ENCODE results near the gene MYBBP1A.

Gene MYBBP1A

DNA sequence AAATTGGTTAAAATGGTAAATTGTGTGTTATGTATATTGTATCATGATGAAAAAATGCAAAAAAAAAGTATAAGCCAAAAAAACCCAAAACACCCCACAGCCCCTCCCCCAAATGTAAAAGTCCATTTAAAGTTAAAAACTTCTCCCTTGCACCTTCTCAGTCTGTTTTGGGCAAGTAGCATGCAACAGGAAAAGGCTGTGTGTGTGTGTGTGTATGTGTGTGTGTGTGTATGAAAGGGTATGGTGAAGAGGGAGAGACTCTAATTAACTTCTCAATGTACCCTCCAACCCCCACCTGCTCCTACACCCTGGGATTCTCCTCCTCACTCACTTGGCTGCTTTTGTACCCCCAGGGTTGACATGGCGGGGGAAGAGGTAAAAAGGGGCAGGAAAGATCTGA lies 14.4 kb upstream of the MYBBP1A start:
- no peak for DNase-seq

DNA sequence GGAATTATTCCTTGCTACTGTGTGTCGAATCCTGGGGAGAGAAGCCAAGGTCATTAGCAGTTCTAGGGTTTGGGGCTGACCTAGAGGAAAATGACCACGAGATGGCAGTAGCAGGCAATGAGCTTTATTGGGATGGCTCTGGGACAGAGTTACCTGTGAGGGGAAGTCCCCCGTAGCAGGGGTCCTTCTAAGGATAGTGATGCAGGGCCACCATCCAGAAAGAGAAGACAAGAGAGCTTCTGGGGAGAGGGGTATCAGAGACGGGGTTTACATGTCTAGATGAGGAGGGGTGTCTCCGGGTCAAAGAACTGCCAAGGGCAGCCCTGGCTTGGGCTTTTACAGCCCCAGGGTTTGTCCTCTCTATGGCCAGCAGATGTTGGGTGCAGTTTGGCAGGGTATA lies 11.6 kb upstream of the MYBBP1A start:
- DNase-seq: peak in 1 of 2 experiments; percentile 65

DNA sequence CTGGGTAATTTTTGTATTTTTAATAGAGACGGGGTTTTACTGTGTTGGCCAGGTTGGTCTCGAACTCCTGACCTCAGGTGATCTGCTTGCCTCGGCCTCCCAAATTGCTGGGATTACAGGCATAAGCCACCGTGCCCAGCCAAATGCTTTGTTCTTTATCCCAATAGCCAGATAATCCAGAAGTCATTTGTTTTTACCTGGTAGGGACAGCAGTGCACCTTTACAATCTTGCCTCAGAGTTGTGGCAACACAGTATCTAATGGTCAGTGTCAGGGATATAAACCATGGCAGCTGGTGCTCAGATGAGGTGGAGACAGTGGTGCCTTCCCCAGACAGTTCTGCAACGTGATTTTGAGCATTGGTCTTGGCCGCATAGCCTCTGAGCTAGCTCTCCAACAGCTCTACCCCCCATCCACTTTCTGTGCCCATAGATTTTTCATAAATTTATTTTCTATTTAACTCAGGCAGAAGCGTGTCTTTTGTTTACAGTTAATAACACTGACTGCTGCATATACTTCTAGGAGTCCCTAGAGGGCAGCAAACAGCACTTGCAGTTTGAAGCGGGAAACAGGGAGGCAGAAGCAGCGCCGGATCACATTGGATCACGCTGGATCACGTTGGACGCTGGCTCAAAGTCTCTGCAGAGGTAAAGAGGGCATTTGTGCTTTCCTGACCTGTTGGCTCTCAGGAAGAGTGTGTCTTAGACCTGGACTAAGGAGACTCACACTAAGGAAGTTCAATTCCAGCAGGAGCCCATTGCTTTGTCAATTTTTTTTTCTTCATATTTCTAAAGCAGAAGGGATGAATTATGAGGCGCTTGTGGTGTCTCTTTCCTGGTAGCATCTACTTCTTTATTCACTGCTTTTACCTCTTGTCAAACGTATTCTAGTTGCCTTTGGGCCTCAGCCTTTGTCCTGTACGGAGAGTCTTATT lies 10.3 kb upstream of the MYBBP1A start:
- peak; percentile 42 to 81 for DNase-seq

DNA sequence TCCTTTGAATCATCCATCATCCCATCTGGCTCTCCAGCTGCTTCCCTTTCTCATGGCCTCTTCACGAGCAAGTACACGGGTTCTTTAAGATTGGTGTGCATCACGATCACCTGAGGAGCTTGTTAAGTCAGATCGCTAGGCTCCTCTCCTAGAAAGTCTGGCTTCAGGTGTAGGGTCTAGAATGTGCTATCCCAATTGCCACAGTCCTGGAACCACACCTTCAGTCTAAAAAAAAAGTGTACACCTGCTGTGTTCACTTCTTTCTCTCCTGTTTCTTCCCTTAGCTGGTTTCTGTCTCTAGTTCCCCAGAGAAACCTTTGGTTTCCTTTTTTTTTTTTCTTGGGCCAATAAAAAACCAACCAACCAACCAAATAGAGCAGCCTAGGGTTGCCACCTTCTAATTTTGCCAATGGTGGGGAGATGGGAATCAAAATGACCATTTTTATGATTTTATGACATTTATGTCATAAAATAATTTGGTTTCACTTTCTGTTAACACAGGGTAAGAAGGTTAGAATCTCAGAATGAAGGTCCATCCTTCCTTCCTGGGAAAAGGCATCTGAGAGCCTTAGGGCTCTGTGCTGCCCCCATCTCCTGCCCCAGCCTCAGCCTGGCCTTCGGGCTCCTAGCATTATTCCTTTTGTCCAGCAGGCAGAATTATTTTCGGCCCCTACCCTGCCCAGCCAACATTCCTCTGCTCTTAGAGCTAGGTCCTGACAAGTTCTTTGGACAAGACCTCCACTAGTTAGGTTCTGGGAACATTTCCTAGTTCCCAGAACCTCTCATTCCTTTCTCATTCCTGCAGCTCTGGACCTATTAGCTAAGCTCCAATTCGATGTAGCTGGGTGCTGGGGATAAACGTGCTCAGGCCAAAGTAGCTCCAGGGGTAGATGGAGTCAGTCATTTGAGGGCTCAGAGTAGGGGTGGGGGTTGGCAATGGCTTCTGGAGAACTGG lies 7.1 kb upstream of the MYBBP1A start:
- DNase-seq: no peak

DNA sequence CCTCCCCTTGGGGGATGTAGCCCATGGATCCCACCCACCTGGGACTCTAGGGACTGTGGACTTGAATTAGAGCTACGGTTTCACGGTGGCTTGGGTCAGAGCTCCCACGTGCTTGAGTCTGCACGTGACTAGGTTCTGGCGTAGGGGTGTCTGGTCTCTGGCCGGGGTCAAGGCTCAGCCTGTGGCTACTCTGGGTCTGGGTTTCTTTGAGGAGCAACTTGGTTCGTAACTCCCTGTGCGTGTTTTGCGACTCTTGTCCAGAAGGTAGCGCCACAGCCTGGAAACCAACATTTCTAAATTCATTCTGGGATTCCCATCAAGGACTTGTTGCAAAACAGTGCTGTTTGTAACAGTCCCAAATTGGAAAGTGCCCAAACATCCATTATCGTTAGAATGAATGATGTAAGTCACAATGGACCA lies 5.7 kb upstream of the MYBBP1A start:
- DNase-seq: no peak

DNA sequence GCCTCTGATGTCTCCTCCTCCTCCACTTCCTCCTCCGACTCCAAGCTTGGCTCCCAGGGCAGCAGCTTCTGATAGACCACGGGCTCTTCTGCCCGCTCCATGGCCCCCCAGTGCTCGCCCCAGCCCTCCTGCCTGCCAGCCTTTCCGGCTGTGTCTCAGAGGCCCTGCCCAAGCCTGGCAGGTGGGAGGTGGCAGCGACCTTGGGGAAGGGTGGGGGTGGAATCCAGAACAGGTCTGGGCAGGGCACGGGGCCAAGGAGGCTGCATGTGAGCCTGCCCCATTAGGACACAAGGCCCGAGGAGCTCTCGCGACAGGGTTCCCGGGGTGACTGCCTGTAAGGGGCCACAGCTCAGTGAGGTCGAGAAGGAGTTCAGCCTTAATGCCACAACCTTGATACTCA lies 5.2 kb upstream of the MYBBP1A start, which contains the start of gene GGT6:
Gene GGT6 (minus strand): TSS at position 157 of the 400 bp plus-strand sequence. CDS start 56 bp downstream, at position 101.
- DNase-seq: no peak

DNA sequence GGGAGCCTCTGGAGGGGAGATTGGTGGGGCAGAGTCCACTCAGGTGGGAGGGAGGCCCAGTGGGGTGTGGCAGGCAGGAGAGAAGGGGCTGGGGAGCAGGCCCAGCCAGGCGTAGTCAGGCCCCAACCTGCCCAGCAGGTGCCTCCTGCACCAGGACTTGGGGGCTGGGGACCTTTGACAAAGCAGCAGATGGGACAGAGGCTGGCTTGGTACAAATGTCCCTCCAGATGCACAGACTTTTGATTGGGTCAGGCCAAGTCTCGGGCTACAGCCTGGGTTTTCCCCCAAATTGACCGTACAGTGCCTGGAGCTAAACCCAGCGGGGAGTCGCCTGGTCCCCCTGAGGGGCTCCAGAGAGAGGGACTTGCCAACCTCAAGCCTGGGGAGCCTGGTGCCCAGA lies 4.8 kb upstream of the MYBBP1A start:
- no peak for DNase-seq

DNA sequence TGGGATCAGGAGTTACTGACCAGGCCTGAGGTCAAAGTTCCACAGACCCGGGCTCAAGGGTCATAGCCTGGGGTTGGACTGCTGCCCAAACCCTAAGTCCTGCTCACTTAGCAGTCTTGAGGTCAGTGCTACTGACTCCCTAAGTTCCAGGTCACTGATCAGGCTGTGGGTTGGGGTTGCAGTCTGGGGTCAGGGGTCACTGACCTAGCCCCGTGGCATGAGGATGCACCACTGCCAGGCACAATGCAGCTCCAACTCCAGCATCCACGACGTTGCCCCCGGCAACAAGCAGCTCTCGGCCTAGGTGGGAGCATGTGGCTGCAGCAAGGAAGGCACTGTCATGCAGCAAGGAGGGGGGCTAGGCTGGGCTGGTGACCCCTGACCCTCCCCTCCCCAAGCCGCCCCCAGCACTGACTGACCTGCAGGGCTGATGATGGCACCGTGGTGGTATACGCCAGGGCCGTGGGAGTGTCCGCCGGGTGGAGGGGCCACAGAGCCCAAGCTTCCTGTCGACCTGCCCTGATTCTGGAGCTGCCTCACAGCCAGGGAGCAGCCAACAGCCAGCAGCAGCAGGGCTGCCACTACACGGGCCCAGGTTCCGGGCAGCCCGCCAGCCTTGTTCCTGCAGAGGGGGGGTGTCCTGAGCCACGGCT lies 4.1 kb upstream of the MYBBP1A start:
- DNase-seq: no peak

DNA sequence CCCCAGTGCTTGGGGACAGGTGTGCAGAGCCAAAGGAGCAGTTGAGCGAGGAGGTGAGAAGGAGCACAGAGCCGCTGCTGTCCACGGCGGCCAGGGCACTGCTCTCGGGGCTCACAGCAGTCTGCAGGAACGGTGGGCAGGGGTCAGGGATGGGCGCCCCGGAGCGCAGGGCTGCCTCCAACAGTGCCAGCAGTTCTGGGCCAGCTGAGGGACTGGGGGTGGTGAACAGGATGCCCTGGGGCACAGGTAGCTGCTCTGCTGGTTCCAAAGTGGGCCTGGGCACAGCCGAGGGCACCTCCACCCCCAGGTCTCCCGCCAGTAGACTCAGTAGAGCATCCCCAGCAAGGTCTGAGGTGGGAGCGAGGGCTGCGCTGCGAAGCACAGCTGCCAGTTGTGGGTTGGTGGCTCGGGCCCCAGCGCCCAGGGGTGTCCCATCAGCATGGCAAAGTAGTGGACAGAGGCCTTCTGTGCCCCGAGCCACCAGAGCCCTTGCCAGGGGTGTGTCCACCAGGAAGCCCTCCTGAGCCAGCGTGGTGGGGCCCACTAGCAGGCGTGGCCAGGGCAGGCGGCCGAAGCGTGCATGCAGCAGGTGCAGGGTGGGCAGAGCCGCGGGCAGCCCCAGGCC lies 3.3 kb upstream of the MYBBP1A start:
- no peak for DNase-seq

DNA sequence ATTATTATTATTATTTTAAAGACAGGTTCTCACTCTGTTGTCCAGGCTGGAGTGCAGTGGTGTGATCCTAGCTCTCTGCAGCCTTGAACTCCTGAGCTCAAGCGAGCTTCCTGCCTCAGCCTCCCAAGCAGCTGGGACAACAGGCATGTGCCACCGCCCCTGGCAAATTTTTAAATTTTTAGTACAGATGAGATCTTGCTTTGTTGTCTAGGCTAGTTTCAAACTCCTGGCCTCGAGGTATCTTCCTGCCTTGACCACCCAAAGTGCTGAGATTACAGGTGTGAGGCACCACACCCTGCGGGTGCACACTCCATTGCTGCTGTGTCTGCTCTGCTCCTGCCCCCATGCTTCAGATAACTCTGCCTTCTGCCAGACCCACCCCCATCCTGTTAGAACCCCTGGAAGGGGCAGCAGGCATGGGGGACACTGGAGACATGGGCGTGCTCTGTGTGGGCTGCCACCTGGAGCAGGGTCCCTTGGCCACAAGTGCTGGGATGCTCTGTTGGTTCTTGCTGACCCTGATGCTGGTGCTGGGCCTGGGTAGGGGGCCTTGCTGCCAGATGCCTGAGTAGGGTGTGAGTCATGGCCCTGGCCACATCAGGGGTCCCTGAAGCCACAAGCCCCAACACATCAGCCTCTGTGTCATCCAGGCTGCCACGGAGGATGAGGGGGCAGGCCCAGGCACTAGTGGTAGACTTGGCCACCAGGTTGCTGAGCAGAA lies 2.6 kb upstream of the MYBBP1A start:
- no peak for DNase-seq

DNA sequence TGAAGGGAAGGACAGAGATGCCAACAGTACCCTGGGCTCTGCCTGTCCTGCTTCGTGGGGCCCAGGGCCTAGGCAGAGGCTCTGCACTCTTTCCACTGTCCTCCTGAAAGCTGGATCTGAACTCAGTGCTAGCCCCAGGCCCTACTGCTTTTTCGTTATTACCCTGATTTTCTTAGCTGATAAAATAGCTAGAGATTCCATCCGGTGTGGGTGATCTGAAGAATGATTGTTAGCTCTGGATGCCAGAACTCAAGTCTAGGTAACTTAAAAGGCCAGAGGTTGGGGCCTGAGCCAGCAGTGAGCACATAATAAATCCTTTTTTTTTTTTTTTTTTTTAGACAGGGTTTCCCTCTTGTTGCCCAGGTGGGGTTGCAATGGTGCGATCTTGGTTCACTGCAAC lies 1.8 kb upstream of the MYBBP1A start:
- no peak for DNase-seq

DNA sequence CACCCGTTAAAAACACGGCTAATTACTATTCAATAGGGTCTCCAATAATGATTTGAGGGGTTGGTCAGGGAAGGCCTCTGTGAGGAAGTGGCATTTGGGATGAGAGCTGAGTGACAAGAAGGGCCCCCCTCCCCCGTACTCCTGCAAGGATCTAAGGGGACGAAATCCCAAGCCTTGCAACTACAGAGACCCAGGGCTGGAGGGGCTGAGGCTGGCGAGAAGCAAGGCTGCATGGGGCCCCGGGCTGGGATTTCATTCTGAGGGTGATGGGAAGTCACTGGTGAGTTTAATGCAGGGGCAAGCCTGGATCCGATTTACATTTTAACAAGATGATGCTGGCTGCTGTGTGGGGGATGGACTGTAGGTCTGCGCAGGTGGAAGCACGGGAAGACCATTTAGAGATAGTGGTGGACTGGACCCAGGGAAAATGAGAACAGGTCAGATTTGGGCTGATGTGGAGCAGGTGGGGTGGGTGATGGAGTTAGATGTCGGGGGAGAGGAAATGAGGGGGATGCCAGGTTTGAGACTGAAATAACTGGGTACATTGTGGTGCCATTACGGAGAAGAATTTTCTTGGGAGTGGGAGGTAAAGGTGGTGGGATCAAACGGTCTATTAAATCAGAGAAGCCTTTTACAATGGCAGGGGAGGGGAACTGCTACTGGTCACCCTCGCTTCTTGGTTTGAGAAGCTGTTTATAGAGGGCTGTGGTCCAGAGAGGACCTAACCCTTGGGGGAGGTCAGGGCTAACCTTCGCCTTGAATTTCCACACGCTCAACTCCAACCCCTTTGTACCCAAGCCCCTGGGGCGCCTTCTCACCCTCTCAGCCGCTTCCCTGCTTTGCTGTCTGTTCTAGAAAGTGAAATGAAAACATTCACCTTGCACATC lies 932 bp upstream of the MYBBP1A start:
- no peak for DNase-seq

DNA sequence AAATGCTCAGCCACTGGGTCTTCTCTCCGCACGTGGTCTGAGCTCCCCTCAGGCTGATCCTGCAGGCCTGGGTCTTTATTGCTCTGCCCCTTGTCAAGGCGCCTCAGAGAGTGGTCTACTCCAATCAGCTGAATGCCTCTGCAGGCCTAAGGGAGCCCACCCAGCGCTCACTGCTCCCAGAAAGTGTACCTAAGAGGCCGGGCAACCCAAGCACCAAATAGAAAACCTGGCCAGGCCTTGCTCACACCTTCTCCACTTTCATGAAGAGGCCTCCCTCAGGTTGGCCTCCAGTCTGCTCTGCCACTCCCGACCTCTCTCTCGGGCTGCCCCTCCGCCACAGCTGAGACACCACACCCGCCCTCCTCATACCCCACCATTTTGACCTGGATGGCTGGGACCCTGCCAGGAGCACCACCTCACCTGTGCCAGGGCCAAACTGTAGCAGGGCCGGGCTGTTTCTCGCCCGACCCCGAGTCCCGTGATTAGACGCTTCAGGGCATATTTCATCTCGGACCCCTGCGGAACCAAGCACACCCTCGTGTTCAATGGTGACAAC lies 665 bp downstream of the MYBBP1A start:
- no peak for DNase-seq

DNA sequence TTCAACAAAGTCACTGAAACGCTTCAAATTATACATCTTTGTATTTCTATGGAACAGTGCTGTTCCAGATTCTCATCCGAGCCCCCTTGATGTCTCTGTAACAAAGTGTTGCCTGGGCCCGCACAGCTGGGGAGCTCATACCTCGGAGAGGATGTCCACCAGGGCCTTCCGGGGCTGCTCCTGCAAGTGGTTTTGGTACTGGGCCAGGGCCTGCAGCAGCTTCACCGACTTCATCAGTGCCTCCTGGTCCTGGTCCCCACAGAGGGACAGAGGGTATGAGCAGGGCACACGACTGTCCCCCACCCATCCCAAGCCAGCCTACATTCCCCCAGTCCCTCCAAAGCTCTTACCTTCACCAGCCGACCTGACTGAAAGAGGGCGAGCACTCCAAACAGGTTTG lies 1.5 kb downstream of the MYBBP1A start:
- DNase-seq: no peak

DNA sequence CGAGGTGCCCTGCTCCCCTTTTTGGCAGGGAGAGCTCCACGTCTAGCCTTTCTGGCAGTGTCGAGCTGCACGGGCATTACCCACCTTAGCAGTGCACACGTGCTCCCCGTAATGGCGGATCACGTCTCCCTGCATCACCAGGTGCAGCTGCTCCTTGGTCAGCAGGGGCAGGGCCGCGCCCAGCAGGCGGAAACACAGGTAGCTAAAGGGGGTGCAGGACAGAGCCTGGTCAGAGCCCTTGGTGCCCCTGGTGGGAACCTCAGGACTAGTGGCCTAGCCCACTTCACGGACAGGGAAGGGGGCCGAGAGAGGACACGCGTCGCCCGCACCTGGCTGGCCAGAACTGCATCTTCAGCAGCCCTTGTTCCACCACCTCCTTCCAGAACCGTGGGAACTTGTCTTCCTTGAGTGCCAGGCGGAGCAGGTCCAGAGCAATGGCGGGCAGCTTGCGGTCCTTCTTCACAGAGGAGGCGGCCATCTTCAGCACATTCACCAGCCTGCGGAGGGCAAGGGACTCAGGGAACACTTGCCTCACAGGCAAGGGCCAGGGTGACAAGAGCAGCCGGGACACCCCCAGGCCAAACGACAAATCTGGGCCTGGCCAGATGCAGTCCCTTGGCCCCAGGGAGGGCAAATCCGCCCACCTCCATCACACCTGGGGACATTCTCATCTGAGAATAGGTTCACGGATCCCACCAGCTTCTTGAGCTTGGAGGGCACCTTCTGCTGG lies 3.2 kb downstream of the MYBBP1A start:
- no peak for DNase-seq

DNA sequence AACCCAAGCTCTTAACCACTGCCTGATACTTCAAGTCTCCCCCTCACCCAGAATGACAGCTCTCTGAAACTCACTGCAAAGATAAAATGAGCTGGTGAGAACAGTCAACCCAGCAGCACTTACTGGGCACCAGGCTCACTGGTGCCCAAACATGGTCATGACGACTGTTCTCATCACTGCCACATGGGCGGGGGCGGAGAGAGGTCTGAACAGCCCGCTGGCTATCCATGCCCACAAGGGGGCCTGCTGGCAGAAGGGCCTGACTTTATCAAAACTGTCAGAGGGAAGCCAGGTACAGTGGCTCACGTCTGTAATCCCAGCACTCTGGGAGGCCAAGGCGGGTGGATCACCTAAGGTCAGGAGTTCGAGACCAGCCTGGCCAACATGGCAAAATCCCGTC lies 4.0 kb downstream of the MYBBP1A start:
- peak in 1 of 2 experiments; percentile 9 for DNase-seq

DNA sequence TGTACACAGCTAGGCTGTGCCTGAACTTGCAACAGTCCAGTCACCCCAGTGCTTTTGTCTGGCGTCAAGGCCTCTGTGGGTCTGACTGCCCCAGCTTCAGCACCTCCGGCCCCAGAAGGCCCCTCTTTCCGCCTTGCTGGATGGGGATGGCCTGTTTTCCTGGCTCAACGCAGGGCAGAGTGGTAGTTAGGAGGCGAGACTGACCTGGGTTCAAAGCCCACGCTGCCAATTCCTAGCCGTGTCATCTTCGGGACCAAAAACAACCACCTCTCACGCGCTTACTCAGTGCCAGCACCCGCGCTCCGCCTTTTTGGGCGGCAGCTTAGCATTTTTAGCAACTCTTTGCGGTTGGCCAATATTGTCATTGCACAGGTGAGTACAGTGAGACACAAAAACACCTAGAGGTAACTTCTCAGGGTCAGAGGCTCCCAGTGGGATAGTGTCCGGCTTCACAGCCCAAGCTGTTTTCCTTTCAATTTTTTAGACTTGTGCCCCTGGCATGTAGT lies 4.6 kb downstream of the MYBBP1A start:
- no peak for DNase-seq

DNA sequence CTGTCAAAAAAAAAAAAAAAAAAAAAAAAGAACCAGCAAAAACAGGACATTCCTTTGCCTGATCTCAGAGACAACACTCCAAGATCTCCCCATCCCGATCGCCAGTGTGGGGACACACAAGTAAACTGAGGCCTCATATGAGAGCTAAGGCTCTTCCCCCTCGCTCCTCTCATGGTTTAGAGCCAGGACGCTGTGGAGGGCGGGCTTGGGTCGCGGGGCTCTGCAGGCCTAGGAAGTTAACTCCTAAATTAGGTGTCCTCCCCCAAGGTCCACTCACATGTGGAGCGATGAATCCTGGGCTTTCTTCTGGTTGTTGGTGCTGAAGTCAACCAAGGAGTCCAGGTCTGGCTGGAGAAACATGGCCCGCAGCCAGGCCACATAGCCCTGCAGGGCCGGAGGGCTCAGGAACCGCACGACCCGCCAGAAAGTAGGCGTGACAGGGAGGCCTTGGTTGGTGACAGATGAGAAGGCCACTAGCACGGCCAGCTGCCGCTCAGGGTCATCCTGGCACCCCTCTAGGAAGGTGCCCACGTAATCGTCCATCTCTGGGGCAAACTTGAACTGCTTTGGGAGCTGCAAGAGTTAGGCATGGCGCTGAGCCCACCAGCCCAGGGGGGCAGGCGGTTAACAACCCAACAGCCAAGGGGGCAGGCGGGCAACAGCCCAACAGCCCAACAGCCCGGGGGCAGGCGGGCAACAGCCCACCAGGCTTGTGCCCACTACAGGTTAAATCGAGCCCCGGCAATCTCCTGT lies 5.2 kb downstream of the MYBBP1A start:
- no peak for DNase-seq
